OCI-M2 (cell line): ENCODE results near the gene TSEN34.
"Not testable (repeated sequence)": the region's sequence is repeated elsewhere in the genome, so short reads cannot be mapped to it uniquely, and the experiment has no call there.

Experiments
- DNase-seq: peaks from one replicate; lab custom pipeline; 2025; ENCODE audit not compliant: unreplicated experiment; lab: John Stamatoyannopoulos, UW

Gene TSEN34

DNA sequence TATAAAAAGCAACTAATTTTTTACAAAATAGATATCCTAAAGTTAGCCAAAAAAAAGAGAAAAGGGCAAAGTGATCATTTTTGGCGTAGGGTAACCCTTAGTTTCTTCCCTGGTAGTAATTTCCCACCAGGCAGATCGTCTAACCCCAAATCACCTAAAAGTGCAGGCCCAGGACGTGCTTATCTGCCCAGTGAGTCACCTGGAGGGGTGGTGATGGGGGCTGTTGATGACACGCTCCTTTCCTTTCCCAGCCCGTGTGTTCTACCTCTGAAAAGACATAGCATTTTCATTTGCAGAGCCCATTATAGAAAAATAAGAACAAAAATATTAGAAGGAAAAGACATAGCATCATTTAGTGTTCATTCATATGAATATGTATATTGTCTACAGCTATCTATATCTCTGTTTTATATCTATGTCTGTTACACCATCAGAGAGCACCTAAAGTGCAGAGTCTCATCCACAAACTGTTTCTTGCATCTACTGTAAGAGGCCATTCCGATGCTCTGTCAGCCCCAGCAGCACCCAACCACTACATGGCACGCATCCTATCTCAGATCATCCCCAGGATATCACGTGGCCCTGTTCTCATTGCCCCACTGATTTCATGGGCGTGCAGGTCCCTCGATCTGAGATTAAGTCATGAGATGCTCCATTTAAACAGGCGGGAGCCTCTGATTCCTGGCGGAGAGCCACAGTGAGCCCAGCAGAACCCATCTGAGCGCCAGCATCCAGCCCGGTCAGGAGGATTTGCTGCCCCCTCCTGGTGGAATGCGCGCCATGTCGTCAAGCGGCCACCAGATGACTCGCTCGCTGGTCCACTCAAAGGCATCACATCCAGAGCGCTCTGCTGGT is 40.2 kb downstream of the TSEN34 start:
- no peak for DNase-seq

DNA sequence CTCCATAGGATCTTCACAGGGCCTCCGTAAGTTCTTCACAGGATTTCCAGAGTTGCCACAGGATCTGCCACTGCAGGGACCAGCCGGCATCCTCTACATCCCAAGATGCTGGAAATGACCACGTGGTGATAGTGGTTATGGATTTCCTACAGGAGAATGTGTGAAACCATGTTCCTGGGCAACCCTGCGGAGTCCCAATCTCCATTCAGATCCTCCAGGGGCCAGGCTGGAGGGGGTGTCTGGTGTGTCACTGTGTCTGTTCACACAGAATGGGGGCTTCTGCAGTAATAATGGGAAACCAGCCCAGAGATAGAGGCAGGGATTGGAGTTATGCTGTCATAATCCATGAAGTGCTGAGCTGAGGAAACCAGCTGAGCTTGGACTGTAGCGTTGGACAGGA is 42.8 kb downstream of the TSEN34 start:
- no peak for DNase-seq

DNA sequence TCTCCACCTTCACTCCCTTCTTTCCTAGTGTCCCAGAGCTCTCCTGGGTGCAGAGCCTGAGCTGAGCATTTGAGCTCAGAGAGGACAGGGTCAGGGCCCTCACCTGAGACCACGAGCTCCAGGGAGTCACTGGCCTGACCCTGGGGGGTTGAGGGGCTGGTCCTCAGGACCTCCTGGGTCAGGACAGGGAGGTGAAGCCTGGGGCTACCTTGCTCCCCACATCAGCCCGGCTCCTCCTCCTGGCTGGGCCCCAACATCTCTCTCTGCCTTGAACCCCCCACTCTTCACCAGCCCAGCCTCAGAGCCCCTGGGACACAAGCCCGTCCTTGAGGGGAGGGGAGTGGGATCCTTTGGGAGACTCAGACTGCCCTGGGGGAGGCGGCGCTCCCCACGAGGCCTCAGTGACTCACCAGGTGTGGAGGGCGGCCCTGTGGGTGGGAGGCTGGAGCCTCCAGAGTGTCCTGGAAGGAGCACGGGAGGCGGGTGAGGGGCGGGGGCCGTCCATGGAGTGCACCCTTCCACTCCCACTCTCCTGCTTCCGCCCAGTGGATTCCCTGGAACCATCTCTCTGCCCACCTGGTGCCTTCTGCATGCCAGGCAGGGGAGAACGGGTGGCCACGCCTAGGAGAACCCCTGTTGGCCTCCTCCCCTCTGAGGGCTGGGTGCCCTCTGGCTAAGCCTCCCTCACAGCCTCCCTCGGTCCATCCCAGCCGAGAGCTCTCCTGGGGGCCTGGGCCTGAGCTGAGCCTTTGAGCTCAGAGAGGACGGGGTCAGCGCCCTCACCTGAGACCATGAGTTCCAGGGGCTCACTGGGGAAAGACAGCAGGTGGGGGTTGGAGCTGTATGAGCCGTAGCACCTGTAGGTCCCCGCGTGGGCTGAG is 48.6 kb downstream of the TSEN34 start:
- not testable (repeated sequence) for DNase-seq

DNA sequence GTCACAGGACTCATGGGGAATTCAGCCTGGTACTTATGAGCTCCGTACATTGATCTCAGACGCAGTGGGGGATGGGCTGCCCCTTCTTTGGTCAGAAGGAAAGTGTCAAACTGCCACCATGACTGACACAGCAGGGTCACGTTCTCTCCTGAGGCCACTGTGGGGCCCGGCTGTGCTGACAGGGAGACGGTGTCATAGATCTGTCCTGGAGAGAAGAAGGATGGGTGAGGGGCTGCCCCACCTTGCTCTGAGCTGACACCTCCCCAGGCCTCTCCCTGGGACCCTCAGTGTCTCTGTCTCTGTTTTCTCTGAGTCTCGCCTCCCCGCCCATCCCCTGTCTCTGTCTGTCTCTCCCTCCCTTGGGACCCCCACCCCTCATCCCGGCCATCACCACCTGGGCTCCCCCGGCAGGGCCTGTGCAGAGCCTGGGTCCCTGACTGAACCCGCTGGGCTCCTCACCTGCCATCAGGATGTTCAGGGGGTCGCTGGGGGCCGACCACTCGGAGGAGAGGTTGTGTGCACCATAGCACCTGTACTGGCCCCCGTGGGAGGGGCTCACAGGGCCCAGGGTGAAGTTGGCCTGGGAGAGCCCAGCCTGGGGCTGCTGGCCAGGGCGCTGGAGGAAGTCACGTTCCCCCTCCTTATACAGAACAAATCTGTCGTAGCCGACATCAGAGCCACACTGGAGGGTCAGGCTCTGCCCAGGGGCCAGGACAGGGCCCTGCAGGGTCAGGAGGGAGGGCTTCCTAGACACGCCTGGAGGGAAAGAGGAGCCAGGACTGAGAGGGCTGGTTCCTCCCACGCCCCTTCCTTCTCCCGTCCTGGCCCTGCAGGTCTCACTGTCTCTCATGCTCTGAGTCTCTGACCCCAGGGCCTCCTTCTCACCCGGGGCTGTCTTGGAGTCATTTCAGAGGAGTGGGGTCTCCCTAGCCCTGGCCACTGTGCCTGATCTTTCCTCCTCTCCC is 49.5 kb downstream of the TSEN34 start:
- not testable (repeated sequence) for DNase-seq

DNA sequence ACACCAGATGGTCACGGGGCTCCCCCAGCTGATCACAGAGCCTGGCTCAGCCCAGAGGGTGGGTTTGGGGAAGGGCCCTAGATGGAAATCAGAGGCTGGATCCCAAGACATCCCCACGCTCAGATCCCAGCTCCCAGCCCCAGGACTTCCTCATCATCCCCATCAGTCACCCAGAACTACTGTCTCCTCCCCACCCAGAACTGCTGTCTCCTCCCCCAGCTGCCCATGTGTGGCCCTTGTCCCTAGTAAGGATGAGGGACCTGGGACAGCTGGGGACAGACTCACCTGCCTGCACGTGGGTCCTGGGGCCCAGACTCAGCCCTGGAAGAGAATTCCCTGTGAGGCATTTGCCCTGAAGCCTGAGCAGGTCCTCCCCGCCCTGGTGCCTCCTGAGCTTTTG is 51.1 kb downstream of the TSEN34 start:
- DNase-seq, result not testable (repeated sequence)

DNA sequence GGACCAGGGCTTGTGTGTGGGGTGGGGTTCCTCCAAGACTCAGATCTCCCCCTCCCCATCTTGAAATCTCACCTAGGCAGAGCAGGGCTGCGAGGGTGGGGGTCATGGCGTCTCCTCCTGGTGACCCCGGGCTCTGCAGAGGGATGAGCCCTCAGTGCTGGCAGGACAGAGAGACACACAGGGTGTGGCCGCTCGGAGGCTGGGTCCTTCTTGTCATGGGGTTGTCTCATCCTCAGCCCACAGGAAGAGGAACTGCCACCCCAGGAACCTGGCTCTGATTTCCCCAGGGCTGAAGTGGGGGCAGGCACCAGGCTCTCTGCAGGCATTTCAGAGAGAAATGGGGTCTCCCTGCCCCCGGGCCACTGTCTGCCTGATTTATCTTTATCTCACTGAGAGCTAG is 51.5 kb downstream of the TSEN34 start, which contains the start of gene LILRA6:
Gene LILRA6, minus strand, starts transcription at position 145 of the 400 bp plus-strand sequence.
- DNase-seq, result not testable (repeated sequence)

DNA sequence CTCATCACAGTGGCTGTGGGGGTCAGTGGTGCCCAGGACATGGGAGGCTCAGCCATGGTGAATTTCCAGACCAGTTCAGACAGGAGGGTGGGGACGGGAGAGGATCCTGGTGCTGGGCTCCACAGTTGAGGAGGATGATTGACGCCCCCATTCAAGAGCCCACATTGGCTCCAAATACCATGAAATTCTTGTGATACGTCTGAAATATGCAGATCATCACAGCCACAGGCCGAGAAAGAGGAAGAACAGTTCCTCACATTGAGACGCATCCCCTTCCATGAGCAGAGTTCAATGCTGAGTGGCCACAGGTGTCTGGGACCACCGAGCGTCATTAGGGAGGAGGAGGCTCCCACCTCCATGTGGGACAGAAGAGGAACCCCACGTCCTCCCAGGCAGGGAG is 52.7 kb downstream of the TSEN34 start:
- not testable (repeated sequence) for DNase-seq
